GM12873 (cell line): Measurements from ENCODE around the gene ZFPM1.

Experiments
- TF ChIP-seq, protein P1 (sequence below): IDR thresholded peaks from 2 replicates; pipeline ENCODE4 v1.5.1; 2012; ENCODE audit warnings: low read depth, mild to moderate bottlenecking, moderate library complexity, low read length, control low read depth; ENCODE audit not compliant: insufficient read depth; ENCODE audit errors: missing control alignments

Gene ZFPM1

GRCh38 chr16:88498576-88499208 lies 45.6 kb downstream of the ZFPM1 start:
- TF ChIP-seq, protein P1, sequence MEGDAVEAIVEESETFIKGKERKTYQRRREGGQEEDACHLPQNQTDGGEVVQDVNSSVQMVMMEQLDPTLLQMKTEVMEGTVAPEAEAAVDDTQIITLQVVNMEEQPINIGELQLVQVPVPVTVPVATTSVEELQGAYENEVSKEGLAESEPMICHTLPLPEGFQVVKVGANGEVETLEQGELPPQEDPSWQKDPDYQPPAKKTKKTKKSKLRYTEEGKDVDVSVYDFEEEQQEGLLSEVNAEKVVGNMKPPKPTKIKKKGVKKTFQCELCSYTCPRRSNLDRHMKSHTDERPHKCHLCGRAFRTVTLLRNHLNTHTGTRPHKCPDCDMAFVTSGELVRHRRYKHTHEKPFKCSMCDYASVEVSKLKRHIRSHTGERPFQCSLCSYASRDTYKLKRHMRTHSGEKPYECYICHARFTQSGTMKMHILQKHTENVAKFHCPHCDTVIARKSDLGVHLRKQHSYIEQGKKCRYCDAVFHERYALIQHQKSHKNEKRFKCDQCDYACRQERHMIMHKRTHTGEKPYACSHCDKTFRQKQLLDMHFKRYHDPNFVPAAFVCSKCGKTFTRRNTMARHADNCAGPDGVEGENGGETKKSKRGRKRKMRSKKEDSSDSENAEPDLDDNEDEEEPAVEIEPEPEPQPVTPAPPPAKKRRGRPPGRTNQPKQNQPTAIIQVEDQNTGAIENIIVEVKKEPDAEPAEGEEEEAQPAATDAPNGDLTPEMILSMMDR, result no peak

GRCh38 chr16:88499292-88499691 lies 46.2 kb downstream of the ZFPM1 start:
- TF ChIP-seq, protein P1, result no peak

DNA sequence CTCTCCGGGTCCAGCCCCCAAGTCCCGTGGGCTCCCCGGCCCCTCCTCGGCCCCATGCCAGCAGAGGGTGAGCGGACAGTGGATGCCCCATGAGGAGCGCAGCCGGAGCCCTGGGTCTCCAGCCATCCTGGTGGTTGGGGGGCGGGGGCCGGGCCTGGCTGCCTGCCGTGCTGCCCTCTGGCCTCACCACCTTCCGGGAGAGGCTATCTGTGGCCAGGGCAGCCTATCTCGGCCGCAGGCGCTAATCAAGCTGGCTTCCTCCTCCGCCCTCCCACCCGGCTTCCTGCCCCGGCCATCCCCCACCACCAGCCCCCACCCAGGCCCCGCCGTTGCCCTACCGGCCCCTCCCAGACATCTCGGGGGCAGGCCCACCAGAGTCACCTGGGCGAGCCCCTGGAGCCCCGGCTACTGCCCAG lies 46.8 kb downstream of the ZFPM1 start:
- TF ChIP-seq, protein P1, result no peak

GRCh38 chr16:88500255-88500661 lies 47.2 kb downstream of the ZFPM1 start:
- TF ChIP-seq, protein P1, result no peak

GRCh38 chr16:88502371-88502770 lies 49.3 kb downstream of the ZFPM1 start:
- TF ChIP-seq, protein P1, result no peak

DNA sequence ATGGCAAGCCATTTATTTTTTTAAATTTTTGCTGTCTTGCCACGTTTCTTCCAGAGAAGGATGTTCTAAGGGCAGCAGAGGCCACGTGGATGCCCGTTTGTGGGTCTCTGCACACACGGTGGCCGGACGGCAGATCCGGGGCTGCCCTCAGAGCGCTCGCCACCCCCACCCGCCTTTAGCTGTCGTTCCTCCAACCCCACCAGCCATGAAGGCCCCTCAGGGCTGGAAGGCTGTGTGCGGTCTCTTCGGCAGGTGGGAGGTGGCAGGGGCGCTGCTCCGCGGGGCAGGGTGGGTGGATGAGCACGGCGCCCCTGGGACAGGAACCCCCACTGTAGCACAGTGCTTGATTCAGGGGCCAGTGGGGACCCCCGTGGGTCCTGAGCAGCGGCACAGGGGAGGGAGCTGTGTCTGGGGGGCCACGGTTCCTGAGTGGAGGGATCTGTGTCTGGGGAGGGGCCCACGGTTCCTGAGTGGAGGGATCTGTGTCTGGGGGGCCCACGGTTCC lies 49.7 kb downstream of the ZFPM1 start:
- TF ChIP-seq, protein P1, result no peak

DNA sequence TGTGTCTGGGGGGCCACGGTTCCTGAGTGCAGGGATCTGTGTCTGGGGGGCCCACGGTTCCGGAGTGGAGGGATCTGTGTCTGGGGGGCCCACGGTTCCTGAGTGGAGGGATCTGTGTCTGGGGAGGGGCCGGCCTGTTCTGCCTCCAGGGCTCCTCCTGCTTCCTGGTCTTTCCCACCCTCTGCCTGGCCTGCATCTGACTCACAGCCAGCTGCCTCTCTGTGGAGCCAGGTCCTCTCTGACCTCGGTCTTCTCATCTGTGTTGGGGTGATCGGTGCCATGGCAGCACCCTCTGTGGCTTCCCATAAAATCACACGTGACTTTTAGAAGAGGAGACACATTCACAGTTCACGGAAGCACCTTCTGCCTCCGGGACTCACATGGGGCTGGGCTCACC lies 50.3 kb downstream of the ZFPM1 start:
- TF ChIP-seq, protein P1, result no peak
